ENCODE data around the gene EMP1. TPM values are rescaled to one million over a fixed set of nuclear protein-coding genes. Genes with fewer than 3 reads are reported as not detected.

Gene EMP1
- total RNA-seq, 1 experiment from 2014 or later, result 193 TPM

GRCh38 chr12:13248964-13249363 is 52.4 kb downstream of the EMP1 start:
- intact Hi-C loops (cut with micrococcal nuclease), result no loop called here
- ChIA-PET CTCF (interaction anchor here (0.5 to 7.5 kb wide), 5 partner anchors 7 to 556 kb away, joined by 3 to 38 read pairs (median 7); no protein-coding TSS in a partner anchor), POLR2A (no interaction called here)
- H3K9me3 Mint-ChIP-seq (ENCODE audit: unreplicated experiment), result no peaks in the 10 kb centered on the region
- no peak overlapping the region for H3K27ac Mint-ChIP-seq (ENCODE audit: low read depth, unreplicated experiment)
- DNase-seq (ENCODE audit: unreplicated experiment), result no peak
- no peak overlapping the region for H3K4me3 Mint-ChIP-seq (ENCODE audit: unreplicated experiment)
- H3K36me3 Mint-ChIP-seq (ENCODE audit: insufficient read depth, unreplicated experiment), result no peaks in the 10 kb centered on the region
- H3K4me1 Mint-ChIP-seq (ENCODE audit: insufficient read depth, unreplicated experiment), result peaks cover 7% of the 10 kb centered on the region
- TF ChIP-seq CTCF (IDR thresholded peaks at IDR 0.05; ENCODE audit: unreplicated experiment), result no peak
- BruUV-seq (replicated peaks), result no TSS peak
- no peaks in the 10 kb centered on the region for H3K27me3 Mint-ChIP-seq (ENCODE audit: insufficient read depth, unreplicated experiment)

GRCh38 chr12:13250416-13250815 is 53.9 kb downstream of the EMP1 start:
- ChIA-PET POLR2A (no interaction called here), CTCF (interaction anchor here (0.6 to 2.1 kb wide), 5 partner anchors 16 to 917 kb away, joined by 3 to 7 read pairs (median 3); no protein-coding TSS in a partner anchor)
- Mint-ChIP-seq H3K27me3 (ENCODE audit: insufficient read depth, unreplicated experiment) (no peaks in the 10 kb centered on the region), H3K4me3 (ENCODE audit: unreplicated experiment) (no peak overlapping the region), H3K4me1 (ENCODE audit: insufficient read depth, unreplicated experiment) (peaks cover 7% of the 10 kb centered on the region), H3K9me3 (ENCODE audit: unreplicated experiment) (no peaks in the 10 kb centered on the region), H3K27ac (ENCODE audit: low read depth, unreplicated experiment) (peak overlapping the region; percentile 62), H3K36me3 (ENCODE audit: insufficient read depth, unreplicated experiment) (no peaks in the 10 kb centered on the region)
- peak; percentile 13 for DNase-seq (ENCODE audit: unreplicated experiment)
- intact Hi-C loops (cut with micrococcal nuclease), result no loop called here
- BruUV-seq (replicated peaks), result no TSS peak
- no peak for TF ChIP-seq CTCF (IDR thresholded peaks at IDR 0.05; ENCODE audit: unreplicated experiment)

GRCh38 chr12:13251521-13251920 is 55.0 kb downstream of the EMP1 start:
- Mint-ChIP-seq H3K27me3 (ENCODE audit: insufficient read depth, unreplicated experiment) (no peaks in the 10 kb centered on the region), H3K4me1 (ENCODE audit: insufficient read depth, unreplicated experiment) (peaks cover 14% of the 10 kb centered on the region), H3K4me3 (ENCODE audit: unreplicated experiment) (no peak overlapping the region), H3K9me3 (ENCODE audit: unreplicated experiment) (no peaks in the 10 kb centered on the region), H3K27ac (ENCODE audit: low read depth, unreplicated experiment) (no peak overlapping the region), H3K36me3 (ENCODE audit: insufficient read depth, unreplicated experiment) (no peaks in the 10 kb centered on the region)
- no peak for TF ChIP-seq CTCF (IDR thresholded peaks at IDR 0.05; ENCODE audit: unreplicated experiment)
- intact Hi-C loops (cut with micrococcal nuclease), result no loop called here
- no TSS peak for BruUV-seq (replicated peaks)
- CTCF ChIA-PET, result interaction anchor here (1.0 kb wide), 1 partner anchor 916 kb away, joined by 3 read pairs; no protein-coding TSS in a partner anchor
- POLR2A ChIA-PET, result no interaction called here
- no peak for DNase-seq (ENCODE audit: unreplicated experiment)

- BruUV-seq (replicated peaks), result no TSS peak
- TF ChIP-seq CTCF (IDR thresholded peaks at IDR 0.05; ENCODE audit: unreplicated experiment), result no peak
- H3K36me3 Mint-ChIP-seq (ENCODE audit: insufficient read depth, unreplicated experiment), result no peaks in the 10 kb centered on the region
- no peak for DNase-seq (ENCODE audit: unreplicated experiment)
- no peak overlapping the region for H3K4me3 Mint-ChIP-seq (ENCODE audit: unreplicated experiment)
- no peak overlapping the region for H3K27ac Mint-ChIP-seq (ENCODE audit: low read depth, unreplicated experiment)
- POLR2A ChIA-PET, result no interaction called here
- H3K27me3 Mint-ChIP-seq (ENCODE audit: insufficient read depth, unreplicated experiment), result no peaks in the 10 kb centered on the region
- peaks cover 14% of the 10 kb centered on the region for H3K4me1 Mint-ChIP-seq (ENCODE audit: insufficient read depth, unreplicated experiment)
- intact Hi-C loops (cut with micrococcal nuclease), result no loop called here
- H3K9me3 Mint-ChIP-seq (ENCODE audit: unreplicated experiment), result no peaks in the 10 kb centered on the region
- CTCF ChIA-PET, result interaction anchor here (1.0 kb wide), 2 partner anchors 8 to 463 kb away, joined by 3 read pairs; no protein-coding TSS in a partner anchor
Measured at GRCh38 chr12:13252024-13252423, 55.5 kb downstream of the EMP1 start.
